ENCODE data around the gene MPLKIP. TPM values are rescaled to one million over a fixed set of nuclear protein-coding genes. Genes with fewer than 3 reads are reported as not detected.

The MPLKIP gene
- polyA plus RNA-seq, 1 of the 3 experiments (the other 2 are of a cell fraction), result 48.4 TPM

DNA sequence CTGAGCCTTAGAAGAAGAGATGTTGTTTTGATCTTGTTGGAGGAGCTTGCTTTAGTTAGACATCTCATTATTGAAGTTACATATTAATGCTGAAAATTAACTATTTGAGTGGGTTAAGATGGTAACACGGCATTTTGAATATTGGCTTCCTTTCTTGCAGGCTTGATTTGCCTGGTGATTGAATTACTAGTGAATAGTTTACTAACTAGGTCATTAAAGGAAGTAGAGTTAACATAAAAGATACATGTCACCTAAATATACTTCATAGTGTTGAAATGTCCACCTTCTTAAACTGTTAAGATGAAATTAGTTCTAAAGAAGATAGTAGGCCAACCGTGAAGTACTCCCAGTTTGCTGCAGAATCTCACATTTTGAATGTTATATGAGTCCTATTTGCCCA, 18.5 kb downstream of the MPLKIP start:
- H3K27ac ChIP-seq (ENCODE audit: low read depth in 2 of 2, low read length in 1 of 2), result no peak overlapping the region
- ChIA-PET POLR2A (no interaction called here), CTCF (interaction anchor here (1.3 to 2.4 kb wide), 3 partner anchors 17 to 64 kb away, joined by 3 to 11 read pairs (median 3); partner anchors contain the start of genes MPLKIP and SUGCT)
- DNase-seq, result no peak
- H3K36me3 ChIP-seq (replicated peaks in 1 of 2; ENCODE audit: control insufficient read depth in 1 of 2, insufficient read depth in 2 of 2, low read length in 1 of 2), result peaks cover 0 to 30% of the 10 kb centered on the region in 2 experiments
- TF ChIP-seq GABPA (IDR thresholded peaks at IDR 0.05; ENCODE audit: low read depth) (no peak), TCF12 (IDR thresholded peaks at IDR 0.05) (no peak), FOXM1 (IDR thresholded peaks at IDR 0.05; ENCODE audit: low read depth) (no peak), RAD21 (IDR thresholded peaks at IDR 0.05; ENCODE audit: low read length) (no peak), SIN3A (IDR thresholded peaks at IDR 0.05; ENCODE audit: borderline replicate concordance, low read depth, low read length) (no peak), ELF1 (IDR thresholded peaks at IDR 0.05) (no peak), JUND (IDR thresholded peaks at IDR 0.05) (no peak), FOXJ3 (CRISPR knock-in tag; IDR thresholded peaks at IDR 0.05) (no peak)
- TF ChIP-seq, protein P1, sequence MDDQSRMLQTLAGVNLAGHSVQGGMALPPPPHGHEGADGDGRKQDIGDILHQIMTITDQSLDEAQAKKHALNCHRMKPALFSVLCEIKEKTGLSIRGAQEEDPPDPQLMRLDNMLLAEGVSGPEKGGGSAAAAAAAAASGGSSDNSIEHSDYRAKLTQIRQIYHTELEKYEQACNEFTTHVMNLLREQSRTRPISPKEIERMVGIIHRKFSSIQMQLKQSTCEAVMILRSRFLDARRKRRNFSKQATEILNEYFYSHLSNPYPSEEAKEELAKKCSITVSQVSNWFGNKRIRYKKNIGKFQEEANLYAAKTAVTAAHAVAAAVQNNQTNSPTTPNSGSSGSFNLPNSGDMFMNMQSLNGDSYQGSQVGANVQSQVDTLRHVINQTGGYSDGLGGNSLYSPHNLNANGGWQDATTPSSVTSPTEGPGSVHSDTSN (IDR thresholded peaks at IDR 0.05), result no peak
- TF ChIP-seq, protein P2, sequence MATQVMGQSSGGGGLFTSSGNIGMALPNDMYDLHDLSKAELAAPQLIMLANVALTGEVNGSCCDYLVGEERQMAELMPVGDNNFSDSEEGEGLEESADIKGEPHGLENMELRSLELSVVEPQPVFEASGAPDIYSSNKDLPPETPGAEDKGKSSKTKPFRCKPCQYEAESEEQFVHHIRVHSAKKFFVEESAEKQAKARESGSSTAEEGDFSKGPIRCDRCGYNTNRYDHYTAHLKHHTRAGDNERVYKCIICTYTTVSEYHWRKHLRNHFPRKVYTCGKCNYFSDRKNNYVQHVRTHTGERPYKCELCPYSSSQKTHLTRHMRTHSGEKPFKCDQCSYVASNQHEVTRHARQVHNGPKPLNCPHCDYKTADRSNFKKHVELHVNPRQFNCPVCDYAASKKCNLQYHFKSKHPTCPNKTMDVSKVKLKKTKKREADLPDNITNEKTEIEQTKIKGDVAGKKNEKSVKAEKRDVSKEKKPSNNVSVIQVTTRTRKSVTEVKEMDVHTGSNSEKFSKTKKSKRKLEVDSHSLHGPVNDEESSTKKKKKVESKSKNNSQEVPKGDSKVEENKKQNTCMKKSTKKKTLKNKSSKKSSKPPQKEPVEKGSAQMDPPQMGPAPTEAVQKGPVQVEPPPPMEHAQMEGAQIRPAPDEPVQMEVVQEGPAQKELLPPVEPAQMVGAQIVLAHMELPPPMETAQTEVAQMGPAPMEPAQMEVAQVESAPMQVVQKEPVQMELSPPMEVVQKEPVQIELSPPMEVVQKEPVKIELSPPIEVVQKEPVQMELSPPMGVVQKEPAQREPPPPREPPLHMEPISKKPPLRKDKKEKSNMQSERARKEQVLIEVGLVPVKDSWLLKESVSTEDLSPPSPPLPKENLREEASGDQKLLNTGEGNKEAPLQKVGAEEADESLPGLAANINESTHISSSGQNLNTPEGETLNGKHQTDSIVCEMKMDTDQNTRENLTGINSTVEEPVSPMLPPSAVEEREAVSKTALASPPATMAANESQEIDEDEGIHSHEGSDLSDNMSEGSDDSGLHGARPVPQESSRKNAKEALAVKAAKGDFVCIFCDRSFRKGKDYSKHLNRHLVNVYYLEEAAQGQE (IDR thresholded peaks at IDR 0.05; ENCODE audit: low read depth, low read length), result no peak
- TF ChIP-seq, protein P3, sequence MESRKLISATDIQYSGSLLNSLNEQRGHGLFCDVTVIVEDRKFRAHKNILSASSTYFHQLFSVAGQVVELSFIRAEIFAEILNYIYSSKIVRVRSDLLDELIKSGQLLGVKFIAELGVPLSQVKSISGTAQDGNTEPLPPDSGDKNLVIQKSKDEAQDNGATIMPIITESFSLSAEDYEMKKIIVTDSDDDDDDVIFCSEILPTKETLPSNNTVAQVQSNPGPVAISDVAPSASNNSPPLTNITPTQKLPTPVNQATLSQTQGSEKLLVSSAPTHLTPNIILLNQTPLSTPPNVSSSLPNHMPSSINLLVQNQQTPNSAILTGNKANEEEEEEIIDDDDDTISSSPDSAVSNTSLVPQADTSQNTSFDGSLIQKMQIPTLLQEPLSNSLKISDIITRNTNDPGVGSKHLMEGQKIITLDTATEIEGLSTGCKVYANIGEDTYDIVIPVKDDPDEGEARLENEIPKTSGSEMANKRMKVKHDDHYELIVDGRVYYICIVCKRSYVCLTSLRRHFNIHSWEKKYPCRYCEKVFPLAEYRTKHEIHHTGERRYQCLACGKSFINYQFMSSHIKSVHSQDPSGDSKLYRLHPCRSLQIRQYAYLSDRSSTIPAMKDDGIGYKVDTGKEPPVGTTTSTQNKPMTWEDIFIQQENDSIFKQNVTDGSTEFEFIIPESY (IDR thresholded peaks at IDR 0.05; ENCODE audit: borderline replicate concordance, low read depth), result no peak
- no peak overlapping the region for H3K9ac ChIP-seq
- H3K4me3 ChIP-seq (ENCODE audit: low read depth in 2 of 2, low read length in 1 of 2), result no peak overlapping the region
- WGBS (ENCODE audit: low lambda C conversion rate), result 98% methylated on average over 2 of the region's 2 CpGs
- H3K4me1 ChIP-seq (ENCODE audit: control insufficient read depth in 1 of 2, insufficient read depth in 2 of 2, low read depth in 1 of 2, low read length in 1 of 2), result no peaks in the 10 kb centered on the region
- no peaks in the 10 kb centered on the region for H3K9me2 ChIP-seq
- no peak overlapping the region for H2AFZ ChIP-seq (ENCODE audit: low read depth)
- no peaks in the 10 kb centered on the region for H3K27me3 ChIP-seq (ENCODE audit: insufficient read depth)
- no peaks in the 10 kb centered on the region for H3F3A ChIP-seq (replicated peaks; ENCODE audit: insufficient read depth)
- H4K20me1 ChIP-seq (ENCODE audit: insufficient read depth), result no peaks in the 10 kb centered on the region
- no peak overlapping the region for H3K4me2 ChIP-seq
- H3K79me2 ChIP-seq (ENCODE audit: insufficient read depth), result peaks cover 54% of the 10 kb centered on the region
- no peaks in the 10 kb centered on the region for H3K9me3 ChIP-seq
